Endothelial cell of umbilical vein (primary cell): ENCODE measurements around the gene UCMA.

Experiments used
- EZH2 ChIP-seq: IDR thresholded peaks from 2 replicates; pipeline ENCODE4 v1.6.1; 2012; ENCODE audit warnings: borderline replicate concordance, low read depth, mild to moderate bottlenecking, moderate library complexity, low read length, inconsistent platforms; ENCODE audit not compliant: severe bottlenecking
- FOS ChIP-seq: IDR thresholded peaks from 2 replicates; pipeline ENCODE4 v1.6.1; 2011; ENCODE audit warnings: mild to moderate bottlenecking, low read length, moderate library complexity, borderline replicate concordance; ENCODE audit not compliant: insufficient read depth
- JUN ChIP-seq: IDR thresholded peaks from 2 replicates; pipeline ENCODE4 v1.6.1; 2011; ENCODE audit warnings: borderline replicate concordance, low read depth; ENCODE audit not compliant: insufficient read length, insufficient read depth
- MAX ChIP-seq: IDR thresholded peaks from 2 replicates; pipeline ENCODE4 v1.6.1; 2011; ENCODE audit not compliant: insufficient read depth, insufficient read length
- MYC ChIP-seq: IDR thresholded peaks from one replicate; pipeline ENCODE4 v1.6.1; 2011; ENCODE audit warnings: mild to moderate bottlenecking, low read depth, low read length
- POLR2A ChIP-seq: IDR thresholded peaks from 2 replicates; pipeline ENCODE4 v1.6.1; 2012; ENCODE audit warnings: low read depth, mild to moderate bottlenecking, control low read depth, low read length
- POLR2AphosphoS5 ChIP-seq: IDR thresholded peaks from 2 replicates; pipeline ENCODE4 v1.6.1; 2012; ENCODE audit warnings: low read depth, mild to moderate bottlenecking, control low read depth, low read length, moderate library complexity; ENCODE audit not compliant: insufficient read depth
- TF ChIP-seq, protein P1 (sequence below), 2 donors: IDR thresholded peaks; 1 replicate in 1 of 2; 2 replicates in 1 of 2; pipeline ENCODE4 v1.5.1; 2011; ENCODE audit warnings: low read length in 2 of 2, mild to moderate bottlenecking in 2 of 2, moderate library complexity in 2 of 2, control low read depth in 1 of 2, inconsistent platforms in 1 of 2, low read depth in 1 of 2; ENCODE audit not compliant: insufficient read depth in 1 of 2; ENCODE audit errors: extremely low read depth in 1 of 2

- TF ChIP-seq, protein P1, sequence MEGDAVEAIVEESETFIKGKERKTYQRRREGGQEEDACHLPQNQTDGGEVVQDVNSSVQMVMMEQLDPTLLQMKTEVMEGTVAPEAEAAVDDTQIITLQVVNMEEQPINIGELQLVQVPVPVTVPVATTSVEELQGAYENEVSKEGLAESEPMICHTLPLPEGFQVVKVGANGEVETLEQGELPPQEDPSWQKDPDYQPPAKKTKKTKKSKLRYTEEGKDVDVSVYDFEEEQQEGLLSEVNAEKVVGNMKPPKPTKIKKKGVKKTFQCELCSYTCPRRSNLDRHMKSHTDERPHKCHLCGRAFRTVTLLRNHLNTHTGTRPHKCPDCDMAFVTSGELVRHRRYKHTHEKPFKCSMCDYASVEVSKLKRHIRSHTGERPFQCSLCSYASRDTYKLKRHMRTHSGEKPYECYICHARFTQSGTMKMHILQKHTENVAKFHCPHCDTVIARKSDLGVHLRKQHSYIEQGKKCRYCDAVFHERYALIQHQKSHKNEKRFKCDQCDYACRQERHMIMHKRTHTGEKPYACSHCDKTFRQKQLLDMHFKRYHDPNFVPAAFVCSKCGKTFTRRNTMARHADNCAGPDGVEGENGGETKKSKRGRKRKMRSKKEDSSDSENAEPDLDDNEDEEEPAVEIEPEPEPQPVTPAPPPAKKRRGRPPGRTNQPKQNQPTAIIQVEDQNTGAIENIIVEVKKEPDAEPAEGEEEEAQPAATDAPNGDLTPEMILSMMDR (IDR thresholded peaks at IDR 0.05; ENCODE audit: extremely low read depth in 1 of 2, insufficient read depth in 1 of 2, low read depth in 1 of 2, low read length in 2 of 2): no peak
- TF ChIP-seq EZH2 (no peak), JUN (no peak), FOS (no peak), MYC (no peak), POLR2A (no peak), MAX (no peak), POLR2AphosphoS5 (no peak)
Measured at GRCh38 chr10:13234172-13234571, at the start of gene UCMA.
